ENCODE measurements around the gene ANKRD52. TPM values are rescaled to one million over a fixed set of nuclear protein-coding genes. Genes with fewer than 3 reads are reported as not detected.

ANKRD52 gene
- total and polyA plus RNA-seq, 9 of the 15 experiments (the other 6 are each of a cell fraction or from before 2014, with no cell fraction given): 0.52 to 46.8 (median 7.9) TPM

DNA sequence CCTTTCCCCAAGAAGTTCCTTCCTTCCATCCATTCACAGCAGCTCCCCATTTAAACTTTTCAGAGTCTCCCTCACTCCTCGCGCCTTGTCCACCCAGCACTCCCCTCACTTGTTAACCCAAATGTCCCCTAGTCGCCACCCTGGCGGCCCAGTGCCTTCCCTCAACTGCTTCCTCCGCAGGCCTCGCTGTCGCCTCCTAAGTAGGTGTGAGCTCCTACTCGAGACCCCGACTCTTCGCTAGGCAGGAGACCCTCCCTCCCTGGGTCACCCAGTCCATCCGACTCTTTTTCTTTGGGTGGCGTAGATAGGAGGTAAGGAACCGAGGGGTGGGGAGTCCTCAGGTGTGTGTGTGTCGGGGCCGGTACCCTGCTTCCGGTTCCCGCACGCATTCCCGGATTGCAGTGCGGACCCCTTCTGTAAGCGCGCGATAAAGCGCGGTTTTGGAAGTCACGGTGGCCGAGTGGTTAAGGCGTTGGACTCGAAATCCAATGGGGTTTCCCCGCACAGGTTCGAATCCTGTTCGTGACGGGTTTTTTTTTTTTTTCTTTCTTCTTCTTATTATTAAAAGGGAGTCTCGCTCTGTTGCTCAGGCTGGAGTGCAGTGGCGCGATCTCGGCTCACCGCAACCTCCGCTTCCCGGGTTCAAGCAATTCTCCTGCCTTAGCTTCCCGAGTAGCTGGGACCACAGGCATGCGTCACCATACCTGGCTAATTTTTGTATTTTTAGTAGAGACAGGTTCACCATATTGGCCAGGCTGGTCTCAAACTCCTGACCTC is 68.1 kb downstream of the ANKRD52 start (continued):
- TF ChIP-seq SAP30 (IDR thresholded peaks at IDR 0.05; ENCODE audit: borderline replicate concordance, insufficient read depth, low read depth, low read length, poor library complexity, severe bottlenecking) (peak; percentile 29), CHD1 (IDR thresholded peaks at IDR 0.05; ENCODE audit: low read length) (no peak), TAF1 (IDR thresholded peaks at IDR 0.05; ENCODE audit: control insufficient read depth, extremely low read depth, insufficient read depth, low read length, severe bottlenecking) (peak; percentile 48), POLR3A (IDR thresholded peaks at IDR 0.05; ENCODE audit: borderline replicate concordance, extremely low read depth, insufficient read depth, insufficient read length) (peak; percentile 84), ZFX (CRISPR knock-in tag; IDR thresholded peaks at IDR 0.05) (peak; percentile 76), ZNF444 (CRISPR knock-in tag; IDR thresholded peaks at IDR 0.05) (no peak), KAT2B (IDR thresholded peaks at IDR 0.05; ENCODE audit: low read depth, low read length) (no peak), POLR2H (tag; IDR thresholded peaks at IDR 0.05; ENCODE audit: low read depth) (peak; percentile 99), HDGF (IDR thresholded peaks at IDR 0.05) (0 out of 2 replicates have a peak, but pooled peaks have one; percentile 75)
- TF ChIP-seq, protein P1, sequence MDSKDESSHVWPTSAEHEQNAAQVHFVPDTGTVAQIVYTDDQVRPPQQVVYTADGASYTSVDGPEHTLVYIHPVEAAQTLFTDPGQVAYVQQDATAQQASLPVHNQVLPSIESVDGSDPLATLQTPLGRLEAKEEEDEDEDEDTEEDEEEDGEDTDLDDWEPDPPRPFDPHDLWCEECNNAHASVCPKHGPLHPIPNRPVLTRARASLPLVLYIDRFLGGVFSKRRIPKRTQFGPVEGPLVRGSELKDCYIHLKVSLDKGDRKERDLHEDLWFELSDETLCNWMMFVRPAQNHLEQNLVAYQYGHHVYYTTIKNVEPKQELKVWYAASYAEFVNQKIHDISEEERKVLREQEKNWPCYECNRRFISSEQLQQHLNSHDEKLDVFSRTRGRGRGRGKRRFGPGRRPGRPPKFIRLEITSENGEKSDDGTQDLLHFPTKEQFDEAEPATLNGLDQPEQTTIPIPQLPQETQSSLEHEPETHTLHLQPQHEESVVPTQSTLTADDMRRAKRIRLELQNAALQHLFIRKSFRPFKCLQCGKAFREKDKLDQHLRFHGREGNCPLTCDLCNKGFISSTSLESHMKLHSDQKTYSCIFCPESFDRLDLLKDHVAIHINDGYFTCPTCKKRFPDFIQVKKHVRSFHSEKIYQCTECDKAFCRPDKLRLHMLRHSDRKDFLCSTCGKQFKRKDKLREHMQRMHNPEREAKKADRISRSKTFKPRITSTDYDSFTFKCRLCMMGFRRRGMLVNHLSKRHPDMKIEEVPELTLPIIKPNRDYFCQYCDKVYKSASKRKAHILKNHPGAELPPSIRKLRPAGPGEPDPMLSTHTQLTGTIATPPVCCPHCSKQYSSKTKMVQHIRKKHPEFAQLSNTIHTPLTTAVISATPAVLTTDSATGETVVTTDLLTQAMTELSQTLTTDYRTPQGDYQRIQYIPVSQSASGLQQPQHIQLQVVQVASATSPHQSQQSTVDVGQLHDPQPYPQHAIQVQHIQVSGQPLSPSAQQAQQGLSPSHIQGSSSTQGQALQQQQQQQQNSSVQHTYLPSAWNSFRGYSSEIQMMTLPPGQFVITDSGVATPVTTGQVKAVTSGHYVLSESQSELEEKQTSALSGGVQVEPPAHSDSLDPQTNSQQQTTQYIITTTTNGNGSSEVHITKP (IDR thresholded peaks at IDR 0.05; ENCODE audit: partially characterized antibody): no peak

Data from K562 (cell line).